Coronary artery (tissue), 2 donors: Measurements from ENCODE around the gene PPP6R3.
A peak's percentile ranks its signal among the peaks of the same experiment; 100 is the strongest.
"Not testable (repeated sequence)": the region's sequence is repeated elsewhere in the genome, so short reads cannot be mapped to it uniquely, and the experiment has no call there.

Source experiments
- DNase-seq: peaks from one replicate; pipeline ENCODE4 v3.0.0-alpha.2; 2017; ENCODE audit warnings: low spot score
- H3K27ac ChIP-seq, 2 donors: fragments of 200-600 bp; sonication (generic); one replicate each; pipeline ENCODE4 v1.5.1; 2016 to 2019
- H3K4me3 ChIP-seq: fragments of 200-600 bp; sonication (generic); 2 replicates; pipeline ENCODE4 v1.5.1; 2016; ENCODE audit warnings: mild to moderate bottlenecking, moderate library complexity
- TF ChIP-seq, protein P1 (sequence below): fragments of 200-600 bp; sonication (generic); IDR thresholded peaks from one replicate; pipeline ENCODE4 v1.5.1; 2019; ENCODE audit warnings: antibody characterized with exemption

The PPP6R3 gene

GRCh38 chr11:68441466-68442230 lies 18.9 kb upstream of the PPP6R3 start:
- no peak for DNase-seq
- H3K27ac ChIP-seq = no peak overlapping the region
- TF ChIP-seq, protein P1, sequence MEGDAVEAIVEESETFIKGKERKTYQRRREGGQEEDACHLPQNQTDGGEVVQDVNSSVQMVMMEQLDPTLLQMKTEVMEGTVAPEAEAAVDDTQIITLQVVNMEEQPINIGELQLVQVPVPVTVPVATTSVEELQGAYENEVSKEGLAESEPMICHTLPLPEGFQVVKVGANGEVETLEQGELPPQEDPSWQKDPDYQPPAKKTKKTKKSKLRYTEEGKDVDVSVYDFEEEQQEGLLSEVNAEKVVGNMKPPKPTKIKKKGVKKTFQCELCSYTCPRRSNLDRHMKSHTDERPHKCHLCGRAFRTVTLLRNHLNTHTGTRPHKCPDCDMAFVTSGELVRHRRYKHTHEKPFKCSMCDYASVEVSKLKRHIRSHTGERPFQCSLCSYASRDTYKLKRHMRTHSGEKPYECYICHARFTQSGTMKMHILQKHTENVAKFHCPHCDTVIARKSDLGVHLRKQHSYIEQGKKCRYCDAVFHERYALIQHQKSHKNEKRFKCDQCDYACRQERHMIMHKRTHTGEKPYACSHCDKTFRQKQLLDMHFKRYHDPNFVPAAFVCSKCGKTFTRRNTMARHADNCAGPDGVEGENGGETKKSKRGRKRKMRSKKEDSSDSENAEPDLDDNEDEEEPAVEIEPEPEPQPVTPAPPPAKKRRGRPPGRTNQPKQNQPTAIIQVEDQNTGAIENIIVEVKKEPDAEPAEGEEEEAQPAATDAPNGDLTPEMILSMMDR = no peak
- H3K4me3 ChIP-seq = no peak overlapping the region

GRCh38 chr11:68442433-68442832 lies 18.1 kb upstream of the PPP6R3 start:
- DNase-seq = no peak
- Histone ChIP-seq H3K4me3 (no peak overlapping the region), H3K27ac (no peak overlapping the region)
- TF ChIP-seq, protein P1 = no peak

DNA sequence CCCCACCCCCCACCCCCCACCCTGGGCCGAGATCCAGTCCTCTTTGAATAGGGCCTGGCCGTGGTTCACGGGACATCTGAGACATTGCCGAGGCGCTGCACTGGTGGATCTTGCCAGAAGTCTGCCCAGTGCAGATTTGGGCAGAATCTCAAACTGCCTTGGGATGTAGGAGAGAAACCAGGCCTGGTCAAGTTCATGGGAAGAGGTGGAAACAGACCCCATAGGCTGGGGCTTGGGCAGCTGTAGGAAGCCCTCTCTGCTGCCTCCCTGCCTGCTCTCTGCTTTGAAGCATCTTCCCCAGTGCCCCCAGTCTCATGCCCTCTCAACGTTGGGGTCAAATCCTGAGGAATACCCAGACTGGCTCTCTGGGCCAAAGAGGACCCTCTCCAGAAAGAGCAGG lies 16.0 kb upstream of the PPP6R3 start:
- no peak overlapping the region for H3K4me3 ChIP-seq
- DNase-seq = no peak
- no peak overlapping the region for H3K27ac ChIP-seq
- TF ChIP-seq, protein P1 = no peak

DNA sequence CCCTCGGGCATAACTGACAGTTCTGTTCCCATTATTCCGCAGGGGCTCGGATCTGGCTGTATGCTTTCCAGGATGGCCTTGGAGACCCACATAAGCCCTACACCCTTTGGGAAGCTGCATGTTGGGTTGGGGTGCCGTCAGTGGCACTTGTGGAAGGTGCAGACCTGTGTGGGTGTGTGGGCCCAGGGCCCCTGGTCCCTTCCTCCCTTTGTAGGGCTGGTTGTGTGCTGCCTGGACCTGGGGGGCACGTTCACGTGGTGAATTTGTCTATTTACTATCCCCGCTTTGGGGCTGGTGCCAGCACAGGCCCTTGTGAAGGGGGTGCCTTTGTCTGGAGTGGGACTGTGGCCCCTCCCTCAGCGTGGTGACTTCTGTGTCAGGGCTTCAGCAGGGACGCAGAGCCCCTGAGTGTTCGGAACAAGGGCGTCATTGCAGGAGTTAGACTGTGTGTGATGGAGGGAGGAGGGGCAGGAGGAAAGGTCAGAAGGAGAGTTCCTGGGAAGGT lies 15.0 kb upstream of the PPP6R3 start:
- TF ChIP-seq, protein P1 = no peak
- no peak for DNase-seq
- Histone ChIP-seq H3K27ac (no peak overlapping the region), H3K4me3 (no peak overlapping the region)

DNA sequence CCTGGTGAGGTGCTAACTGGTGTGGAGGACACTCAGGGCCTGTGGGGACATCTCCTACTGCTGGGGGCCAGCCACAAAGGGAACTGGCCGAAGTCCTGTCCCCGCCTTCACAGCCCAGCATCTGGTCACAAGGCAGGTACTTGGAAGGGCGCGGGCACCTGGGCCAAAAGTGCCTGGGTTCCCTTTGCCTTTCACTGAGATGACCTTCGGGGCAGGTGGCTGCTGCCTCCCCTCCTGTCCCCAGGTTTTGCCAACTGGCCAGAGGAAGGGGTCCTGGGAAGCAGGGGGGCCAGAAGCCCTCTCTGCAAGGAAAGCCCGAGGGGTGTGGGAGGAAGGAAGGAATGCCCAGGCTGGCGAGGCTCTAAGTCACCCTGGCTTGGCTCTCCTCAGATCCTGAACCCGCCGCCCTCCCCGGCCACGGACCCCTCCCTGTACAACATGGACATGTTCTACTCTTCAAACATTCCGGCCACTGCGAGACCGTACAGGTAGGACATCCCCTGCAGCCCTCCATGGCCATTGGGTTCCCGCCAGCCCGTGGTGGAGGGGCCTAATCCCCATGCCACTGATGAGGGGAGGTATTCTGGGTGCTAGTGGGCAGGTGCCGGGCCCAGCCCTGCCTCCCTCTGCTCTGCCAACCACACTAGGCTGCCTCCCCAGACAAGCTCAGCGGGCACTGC lies 14.4 kb upstream of the PPP6R3 start:
- no peak overlapping the region for H3K27ac ChIP-seq
- TF ChIP-seq, protein P1 = no peak
- no peak for DNase-seq
- H3K4me3 ChIP-seq = no peak overlapping the region

DNA sequence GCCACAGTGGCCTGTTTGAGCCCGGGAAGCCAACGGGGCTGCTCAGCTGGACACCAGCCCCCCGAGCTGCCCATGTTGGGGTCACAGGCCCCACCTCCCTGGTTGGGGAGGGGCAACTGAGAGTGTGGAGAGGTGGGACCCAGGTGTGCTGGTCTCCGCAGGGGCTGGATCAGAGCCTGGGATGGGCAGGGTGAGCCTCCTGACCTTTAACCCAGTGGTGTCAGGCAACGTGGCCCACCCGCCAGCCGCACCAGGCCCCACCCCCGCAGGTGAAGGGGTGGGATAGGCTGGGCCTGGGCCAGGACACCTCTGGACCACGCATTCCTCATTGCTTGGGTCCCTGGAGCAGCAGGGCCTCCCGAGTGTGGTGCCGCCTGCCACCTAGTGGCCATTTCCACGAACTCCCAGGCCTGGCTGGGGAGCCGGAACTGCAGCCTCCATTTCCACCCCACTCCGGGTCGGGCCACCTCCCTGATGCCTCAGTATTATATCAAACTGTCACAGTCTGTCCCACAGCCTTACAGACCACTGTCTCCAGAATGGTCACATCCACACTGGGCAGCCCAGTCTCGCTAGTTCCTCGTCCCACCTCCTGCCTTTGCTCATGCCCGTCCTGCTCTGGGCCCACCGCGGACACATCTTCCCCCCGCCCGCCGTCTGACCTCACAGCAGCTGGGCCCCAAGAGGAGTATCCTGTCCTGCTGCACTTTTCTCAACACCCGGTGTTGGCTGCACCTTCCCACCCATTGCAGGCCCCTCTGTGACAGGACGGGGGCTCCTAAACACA lies 13.3 kb upstream of the PPP6R3 start:
- Histone ChIP-seq H3K4me3 (no peak overlapping the region), H3K27ac (no peak overlapping the region)
- TF ChIP-seq, protein P1 = peak; percentile 94
- no peak for DNase-seq

GRCh38 chr11:68447914-68448313 lies 12.6 kb upstream of the PPP6R3 start:
- not testable (repeated sequence) for H3K4me3 ChIP-seq

More at GRCh38 chr11:68447914-68448313, 12.6 kb upstream of the PPP6R3 start:
- H3K27ac ChIP-seq, DNase-seq: not testable (repeated sequence)
